Muscle of back (tissue), 13 donors: ENCODE measurements around the gene POLK. TPM values are rescaled to one million over a fixed set of nuclear protein-coding genes. Genes with fewer than 3 reads are reported as not detected.
A peak's percentile ranks its signal among the peaks of the same experiment; 100 is the strongest.
"Not testable (repeated sequence)": the region's sequence is repeated elsewhere in the genome, so short reads cannot be mapped to it uniquely, and the experiment has no call there.

Experiments used
- DNase-seq, 3 donors: peaks; one replicate each; pipeline versions ENCODE4 v3.0.0 to v3.0.0-alpha.2; 2013
- long read RNA-seq, 9 donors: transcript quantifications; one replicate each; lab custom pipeline, GENCODE V29; 2026
- polyA plus RNA-seq, 10 donors: library from polyadenylated mRNA; unstranded; fragments of 120-200 nt; gene quantifications; one replicate each; pipeline ENCODE4 v1.2.1, GENCODE V29; 2013; ENCODE audit not compliant: insufficient read length in 10 of 10

Gene POLK
- 10 to 100 TPM; 15.3 to 31.7 (median 24.1) TPM for polyA plus RNA-seq
- long read RNA-seq, donor 1 = 0 reads
- long read RNA-seq, donor 2, full-length matches to known transcripts = 1 of 1 reads
- long read RNA-seq, donor 2, partial matches to known transcripts = 0 of 1 reads
- long read RNA-seq, donor 2, other reads (novel, unspliced or antisense) = 0 of 1 reads
- long read RNA-seq, donor 3 = 0 reads
- long read RNA-seq, donor 4, partial matches to known transcripts = 0 of 1 reads
- long read RNA-seq, donor 4, other reads (novel, unspliced or antisense) = 0 of 1 reads
- long read RNA-seq, donor 5, full-length matches to known transcripts = 2 of 2 reads
- long read RNA-seq, donor 5, partial matches to known transcripts = 0 of 2 reads
- long read RNA-seq, donor 5, other reads (novel, unspliced or antisense) = 0 of 2 reads
- long read RNA-seq, donor 6, partial matches to known transcripts = 0 of 1 reads
- long read RNA-seq, donor 6, other reads (novel, unspliced or antisense) = 0 of 1 reads
- long read RNA-seq, donor 7 = 0 reads
- long read RNA-seq, donor 8, partial matches to known transcripts = 0 of 1 reads
- long read RNA-seq, donor 8, other reads (novel, unspliced or antisense) = 0 of 1 reads
- long read RNA-seq, donor 9 = 0 reads

DNA sequence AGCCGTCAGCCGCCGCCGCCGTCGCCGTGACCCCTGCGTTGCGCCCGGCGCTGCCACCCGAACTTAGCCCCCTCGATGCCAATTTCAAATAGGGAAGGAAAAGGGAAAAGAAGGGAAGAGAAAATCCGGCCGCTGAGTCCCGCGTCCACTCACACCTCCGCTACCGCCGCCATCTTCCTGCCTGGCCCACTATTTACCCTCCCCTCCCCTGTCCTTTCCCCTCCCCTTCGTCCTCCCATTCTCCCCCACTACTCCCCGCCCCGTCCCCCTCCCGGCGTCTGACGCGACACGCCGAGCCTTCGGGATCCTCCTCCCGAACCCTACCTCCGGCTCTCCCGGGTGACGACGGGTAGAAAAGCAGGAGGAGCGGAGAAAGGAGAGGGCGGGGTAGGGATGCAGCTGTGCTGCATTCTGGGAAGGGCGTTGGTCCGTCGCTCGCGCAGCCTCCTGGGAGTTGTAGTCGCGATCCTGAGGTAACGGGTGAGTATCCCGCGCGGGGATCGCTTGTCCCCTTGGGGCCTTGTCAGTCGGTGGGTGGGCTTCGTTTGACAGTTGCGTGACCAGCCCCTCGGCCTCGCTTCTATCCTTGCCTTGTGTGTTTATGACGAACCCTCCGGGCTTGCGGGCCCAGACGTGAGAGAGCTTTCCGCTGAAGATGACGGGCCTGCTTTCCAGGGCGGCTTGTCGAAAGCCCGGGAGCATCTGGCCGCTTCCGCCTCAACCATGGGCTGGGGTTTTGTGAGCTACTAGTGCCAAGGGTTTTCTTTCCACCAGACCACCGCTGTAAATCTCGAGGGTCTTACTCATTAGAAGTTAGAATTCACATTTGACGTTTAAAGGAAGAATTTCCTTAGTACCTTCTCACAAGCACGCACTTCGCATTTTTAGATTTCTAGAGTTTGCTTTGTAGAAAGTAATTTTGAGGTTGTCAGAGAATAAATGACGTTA is at the start of gene POLK, which contains the start of gene CERT1:
Gene POLK, plus strand, starts transcription at position 457 of the 948 bp plus-strand sequence.
Gene CERT1, minus strand, starts transcription at position 195 of the 948 bp plus-strand sequence. CDS start 422 bp downstream, outside the sequence.
- DNase-seq = peak; percentile 99 to 100 (median 99)

DNA sequence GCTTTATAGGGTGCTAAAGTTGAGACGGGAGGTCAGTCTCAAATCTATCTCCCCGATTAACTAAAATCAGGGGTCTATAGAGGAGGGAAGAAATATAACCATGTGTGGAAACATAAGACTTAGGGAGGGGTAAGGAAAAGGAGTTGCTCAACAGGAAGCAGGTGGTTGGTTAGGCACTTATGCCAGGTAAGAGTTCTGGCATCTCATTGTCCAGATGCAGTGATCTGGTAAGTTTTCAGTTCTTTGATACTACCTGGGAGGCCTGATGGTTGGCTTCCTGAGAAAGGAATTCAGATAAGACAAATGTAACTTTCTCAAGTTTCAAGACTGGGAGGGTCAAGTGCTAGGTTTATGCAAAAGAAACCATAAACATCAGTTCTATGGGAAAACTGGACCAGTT is 48.0 kb upstream of the POLK start:
- no peak for DNase-seq

DNA sequence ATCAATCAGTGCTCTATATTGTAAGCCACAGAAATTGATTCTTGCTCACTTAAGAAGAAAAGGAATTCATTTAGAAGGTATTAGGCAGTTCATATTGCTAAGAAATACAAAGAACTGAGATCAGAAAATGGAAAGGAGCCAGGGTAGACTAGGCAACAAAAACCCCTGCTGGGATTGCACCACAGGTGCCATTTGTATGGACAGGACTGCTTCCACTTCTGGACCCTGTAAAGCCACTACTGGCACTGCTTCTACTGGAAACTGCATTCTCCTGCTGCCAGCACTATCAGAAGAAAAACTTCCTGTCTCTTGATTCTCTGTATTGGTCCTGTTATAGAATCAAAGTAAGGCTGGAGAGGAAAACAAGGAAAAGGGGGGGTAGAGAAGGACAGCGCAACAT is 46.2 kb upstream of the POLK start:
- no peak for DNase-seq

DNA sequence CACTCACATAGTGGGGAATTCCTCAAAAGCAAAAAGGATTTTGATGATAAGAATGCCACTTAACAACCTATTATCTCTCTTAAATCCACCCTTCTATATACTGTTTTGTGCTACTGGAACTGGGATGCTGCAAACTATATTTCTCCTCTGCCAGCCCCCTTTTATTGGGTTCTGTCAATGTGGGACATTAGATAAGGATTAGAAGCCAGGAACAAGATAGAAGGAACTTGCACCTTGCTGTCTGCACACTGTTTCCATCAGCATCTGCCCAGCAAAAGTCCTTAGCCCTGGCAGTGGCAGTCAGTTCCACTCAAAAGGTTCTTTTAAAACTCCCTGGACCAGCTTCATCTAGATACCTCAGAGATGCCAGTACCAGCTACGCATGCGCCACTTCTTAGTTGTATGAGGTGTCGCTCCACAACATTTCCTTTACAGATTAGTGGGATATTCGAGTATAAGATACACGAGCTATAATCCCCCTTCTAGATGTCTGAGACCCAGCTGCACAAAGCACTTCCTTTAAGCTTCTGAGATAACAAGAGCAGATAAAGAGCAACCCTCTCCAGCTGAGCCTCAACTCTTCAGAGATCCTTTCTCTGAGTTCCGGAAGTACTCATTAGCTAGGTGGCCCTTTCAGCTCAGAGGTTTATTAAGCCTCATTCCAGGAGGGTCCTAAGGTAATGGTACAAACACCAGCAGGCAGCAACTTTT is 45.5 kb upstream of the POLK start:
- no peak for DNase-seq

DNA sequence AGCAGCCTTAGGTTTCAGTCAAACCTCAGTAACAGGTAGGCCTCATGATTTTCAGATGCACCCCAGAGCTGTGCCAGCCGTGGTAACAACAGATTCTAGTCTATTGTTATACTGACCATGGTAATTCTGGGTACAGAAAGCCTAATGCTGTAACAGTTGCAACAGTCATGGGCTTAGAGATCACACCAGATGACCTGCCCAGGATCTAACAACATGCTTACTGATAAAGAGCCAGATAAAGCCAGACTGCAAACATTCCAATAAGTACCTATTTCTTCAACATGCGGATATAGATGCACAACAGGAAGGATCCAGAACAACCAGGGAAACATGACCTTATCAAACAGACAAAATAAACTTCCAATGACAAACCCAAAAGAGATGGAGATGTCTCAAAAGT is 43.1 kb upstream of the POLK start:
- no peak for DNase-seq

DNA sequence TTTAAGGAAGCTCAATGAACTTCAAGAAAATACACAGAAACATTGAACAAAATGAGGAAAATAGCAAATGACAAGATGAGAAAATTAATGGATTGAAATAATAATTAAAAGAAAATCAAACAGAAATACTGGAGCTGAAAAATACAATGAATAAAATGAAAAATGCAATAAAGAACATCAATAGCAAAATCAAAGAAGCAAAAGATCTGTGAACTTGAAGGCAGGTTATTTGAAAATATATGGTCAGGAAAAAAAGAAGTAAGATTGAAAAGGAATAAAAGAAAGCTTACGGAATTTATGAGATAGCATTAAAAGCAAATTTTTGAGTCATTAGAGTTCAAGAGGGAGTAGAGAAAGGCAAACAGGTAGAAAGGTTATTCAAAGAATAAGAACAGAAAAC is 42.7 kb upstream of the POLK start:
- DNase-seq = no peak

DNA sequence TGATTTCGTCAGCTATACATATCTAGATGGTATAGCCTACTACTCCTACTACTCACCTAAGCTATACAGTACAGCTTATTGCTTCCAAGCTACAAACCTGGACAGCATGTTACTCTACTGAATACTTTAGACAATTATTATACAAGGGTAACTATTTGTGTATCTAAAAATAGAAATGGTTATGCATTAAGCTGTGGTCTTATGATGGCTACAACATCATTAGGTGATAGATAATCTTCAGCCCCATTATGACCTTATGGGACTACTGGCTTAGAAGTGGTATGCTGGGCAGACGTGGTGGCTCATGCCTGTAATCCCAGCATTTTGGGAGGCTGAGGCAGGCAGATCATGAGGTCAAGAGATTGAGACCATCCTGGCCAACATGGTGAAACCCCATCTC is 40.5 kb upstream of the POLK start:
- no peak for DNase-seq

DNA sequence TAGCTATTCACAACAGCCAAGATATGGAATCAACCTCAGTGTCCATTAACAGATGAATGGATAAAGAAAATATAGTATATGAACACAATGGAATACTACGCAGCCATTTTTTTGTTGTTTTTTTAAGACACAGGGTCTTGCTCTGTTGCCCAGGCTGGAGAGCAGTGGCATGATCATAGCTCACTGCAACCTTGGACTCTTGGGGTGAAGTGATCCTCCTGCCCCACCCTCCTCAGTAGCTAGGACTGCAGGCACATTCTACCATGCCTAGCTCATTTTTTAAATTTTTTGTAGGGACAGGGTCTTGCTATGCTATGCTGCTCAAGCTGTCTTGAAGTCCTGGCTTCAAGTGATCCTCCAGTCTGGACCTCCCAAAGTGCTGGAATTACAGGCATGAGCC is 38.7 kb upstream of the POLK start:
- DNase-seq = no peak

DNA sequence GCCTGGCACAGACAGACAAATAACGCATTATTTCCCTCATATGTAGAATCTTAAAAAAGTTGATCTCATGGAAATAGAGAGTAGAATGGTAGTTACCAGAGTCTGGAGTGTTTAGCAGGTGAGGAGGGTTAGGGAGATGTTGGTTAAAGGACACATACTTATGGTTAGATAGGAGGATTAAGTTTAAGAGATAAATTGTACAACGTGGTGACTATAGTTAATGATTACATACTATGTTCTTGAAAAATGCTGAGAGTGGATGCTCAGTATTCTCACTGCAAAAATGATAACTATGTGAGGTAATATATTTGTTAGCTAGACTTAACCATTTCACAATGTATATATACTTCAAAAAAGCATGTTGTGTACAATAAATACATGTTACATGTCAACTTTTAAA is 38.2 kb upstream of the POLK start:
- no peak for DNase-seq

DNA sequence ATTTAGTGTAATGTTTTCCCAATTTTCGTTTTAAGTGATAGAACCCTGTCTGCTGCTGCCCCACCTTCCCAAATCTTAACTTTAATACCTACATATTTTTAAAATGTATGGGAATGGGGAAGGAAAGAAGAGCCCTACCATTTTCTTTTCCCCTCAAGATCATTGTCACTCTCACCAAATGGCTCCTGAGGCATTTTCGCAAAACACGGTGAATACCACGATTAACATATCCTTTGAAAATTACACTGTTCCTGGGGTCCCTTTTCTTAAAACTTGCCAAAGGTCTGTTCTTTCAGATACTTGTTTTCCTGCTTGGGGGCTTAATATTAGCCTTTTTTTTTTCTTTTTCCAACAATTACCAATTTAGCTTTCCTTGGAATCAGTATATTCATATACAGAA is 36.3 kb upstream of the POLK start:
- no peak for DNase-seq

DNA sequence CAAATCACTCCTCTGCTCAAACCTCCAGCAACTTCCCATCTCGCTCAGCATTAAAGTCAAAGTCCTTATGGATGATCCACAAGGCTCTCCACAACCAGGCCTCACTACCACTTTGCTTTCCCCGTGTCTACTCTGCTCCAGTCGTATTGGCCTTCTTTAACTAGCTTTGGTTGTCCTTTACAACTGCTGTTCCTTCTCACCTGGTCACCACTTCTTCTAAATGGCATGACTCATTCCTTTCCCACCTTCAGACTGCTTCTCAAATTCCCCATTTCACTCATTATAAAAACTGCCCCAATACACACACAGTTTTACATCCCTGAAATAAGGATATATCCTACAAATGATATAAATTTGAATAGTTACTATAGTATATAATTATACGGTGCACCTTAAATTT is 30.7 kb upstream of the POLK start:
- DNase-seq = no peak

DNA sequence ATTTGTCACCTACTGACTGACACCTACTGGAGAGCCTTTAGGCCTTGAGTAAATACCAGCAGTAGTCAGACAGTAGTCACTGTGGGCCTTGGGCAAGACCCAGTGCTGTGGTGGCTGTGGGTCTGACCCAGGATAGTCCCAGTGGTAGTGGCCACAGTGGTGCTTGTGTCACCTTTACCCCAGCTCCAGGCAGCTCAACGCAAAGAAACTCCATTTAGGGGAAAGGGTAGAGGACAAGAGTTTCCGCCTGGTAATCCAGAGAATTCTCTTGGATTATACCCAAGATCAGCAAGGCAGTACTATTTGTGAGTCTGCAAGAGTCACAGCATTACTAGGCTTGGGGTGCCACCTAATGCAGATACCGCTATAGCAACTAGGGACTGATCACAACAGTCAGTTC is 29.2 kb upstream of the POLK start:
- DNase-seq = no peak

DNA sequence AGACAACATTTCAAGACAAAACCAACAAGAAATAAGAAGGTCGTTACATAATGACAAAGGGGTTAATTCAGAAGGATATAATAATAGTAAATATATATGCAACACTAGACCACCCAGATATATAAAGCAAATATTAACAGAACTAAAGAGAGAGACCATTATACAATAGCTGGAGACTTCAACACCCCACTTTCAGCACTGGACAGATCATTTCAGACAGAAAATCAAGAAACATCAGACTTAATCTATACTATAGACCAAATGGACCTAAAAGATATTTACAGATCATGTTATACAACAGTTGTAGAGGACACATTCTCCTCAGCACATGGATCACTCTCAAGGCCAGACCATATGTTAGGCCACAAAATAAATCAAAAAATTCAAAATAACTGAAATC is 27.1 kb upstream of the POLK start:
- no peak for DNase-seq

DNA sequence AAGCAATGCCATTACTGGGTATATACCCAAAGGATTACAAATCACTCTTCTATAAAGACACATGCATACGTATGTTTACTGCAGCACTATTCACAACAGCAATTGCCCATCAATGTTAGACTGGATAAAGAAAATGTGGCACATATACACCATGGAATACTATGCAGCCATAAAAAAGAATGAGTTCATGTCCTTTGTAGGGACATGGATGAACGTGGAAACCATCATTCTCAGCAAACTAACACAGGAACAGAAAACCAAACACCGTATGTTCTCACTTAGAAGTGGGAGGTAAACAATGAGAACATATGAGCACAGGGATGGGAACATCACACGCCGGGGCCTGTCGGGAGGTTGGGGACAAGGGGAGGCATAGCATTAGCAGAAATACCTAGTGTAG is 21.8 kb upstream of the POLK start:
- not testable (repeated sequence) for DNase-seq

DNA sequence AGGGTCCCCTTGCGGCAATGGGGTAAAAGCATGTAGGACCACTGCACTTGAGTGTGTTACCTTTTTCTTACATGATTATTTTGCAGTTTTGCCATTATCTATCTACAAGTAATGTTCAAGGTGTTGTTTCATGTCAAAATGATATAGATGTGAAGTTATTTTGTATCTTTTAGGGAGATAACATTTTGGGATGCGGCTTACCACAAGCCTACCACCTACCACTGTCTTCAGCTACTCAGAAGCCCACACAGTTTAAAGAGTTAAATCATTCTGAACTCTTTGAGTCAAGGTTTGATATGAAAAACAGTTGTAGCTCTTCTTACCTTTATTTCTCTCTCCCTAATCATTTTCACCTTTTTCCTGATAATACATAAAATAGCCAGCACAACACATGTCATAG is 20.1 kb upstream of the POLK start:
- no peak for DNase-seq

DNA sequence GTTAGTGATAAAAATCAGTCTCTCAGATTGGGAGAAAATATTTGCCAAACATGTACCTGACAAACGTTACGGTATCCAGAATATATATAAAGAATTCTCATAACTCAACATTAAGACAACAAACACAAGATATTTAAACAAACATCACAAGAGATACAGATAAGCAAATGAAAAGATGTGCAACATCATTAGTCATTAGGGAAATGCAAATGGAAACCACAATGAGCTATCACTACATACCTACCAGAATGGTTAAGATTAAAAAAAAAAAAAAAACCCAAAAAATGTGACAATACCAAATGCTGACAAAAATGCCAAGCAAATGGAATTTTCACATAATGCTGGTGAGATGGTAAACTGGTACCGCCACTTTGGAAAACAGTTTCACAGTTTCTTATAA is 15.7 kb upstream of the POLK start:
- DNase-seq = no peak

DNA sequence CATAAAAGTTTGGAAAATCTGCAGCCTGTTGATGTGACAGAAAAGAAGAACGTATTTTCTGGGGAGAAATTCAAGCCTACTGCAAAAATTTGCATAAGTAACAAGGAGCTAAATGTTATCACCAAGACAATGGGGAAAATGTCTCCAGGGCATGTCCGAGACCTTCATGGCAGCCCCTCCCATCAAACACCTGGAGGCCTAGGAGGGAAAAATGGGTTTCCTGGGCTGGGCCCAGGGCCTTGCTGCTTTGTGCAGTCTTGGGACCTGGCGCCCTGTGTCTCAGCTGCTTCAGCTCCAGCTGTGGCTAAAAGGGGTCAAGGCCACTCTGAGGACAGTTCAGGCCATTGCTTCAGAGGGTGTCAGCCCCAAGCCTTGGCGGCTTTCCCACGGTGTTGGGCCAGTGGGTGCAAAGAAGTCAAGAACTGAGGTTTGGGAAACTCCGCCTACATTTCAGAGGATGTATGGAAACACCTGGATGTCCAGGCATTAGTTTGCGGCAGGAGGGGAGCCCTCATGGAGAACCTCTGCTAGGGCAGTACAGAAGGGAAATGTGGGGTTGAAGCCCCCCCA is 13.4 kb upstream of the POLK start:
- DNase-seq = no peak

DNA sequence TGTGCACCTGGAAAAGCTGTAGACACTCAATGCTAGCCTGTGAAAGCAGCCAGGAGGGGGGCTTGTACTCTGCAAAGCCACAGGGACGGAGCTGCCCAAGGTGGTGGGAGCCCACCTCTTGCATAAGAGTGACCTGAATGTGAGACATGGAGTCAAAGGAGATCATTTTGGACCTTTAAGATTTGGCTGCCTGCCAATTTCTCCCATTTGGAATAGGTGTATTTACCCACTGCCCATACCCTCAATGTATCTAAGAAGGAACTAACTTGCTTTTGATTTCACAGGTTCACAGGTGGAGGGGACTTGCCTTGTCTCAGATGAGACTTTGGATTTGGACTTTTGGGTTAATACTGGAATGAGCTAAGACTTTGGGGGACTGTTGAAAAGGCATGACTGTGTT is 12.8 kb upstream of the POLK start:
- DNase-seq = not testable (repeated sequence)

DNA sequence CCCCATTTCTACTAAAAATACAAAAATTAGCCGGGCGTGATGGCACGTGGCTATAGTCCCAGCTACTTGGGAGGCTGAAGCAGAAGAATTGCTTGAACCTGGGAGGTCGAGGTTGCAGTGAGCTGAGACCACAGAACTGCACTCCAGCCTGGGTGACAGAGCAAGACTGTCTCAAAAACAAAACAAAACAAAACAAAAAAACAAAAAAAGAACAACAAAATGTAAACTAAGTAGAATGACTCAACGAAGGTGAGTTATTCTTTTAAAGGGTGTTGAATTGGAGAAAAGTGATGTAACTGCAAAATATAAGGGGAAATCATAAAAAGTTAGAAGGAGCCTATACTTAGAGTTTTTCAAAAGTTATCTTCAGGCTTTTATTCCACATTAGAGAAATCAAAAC is 6.6 kb upstream of the POLK start:
- not testable (repeated sequence) for DNase-seq

DNA sequence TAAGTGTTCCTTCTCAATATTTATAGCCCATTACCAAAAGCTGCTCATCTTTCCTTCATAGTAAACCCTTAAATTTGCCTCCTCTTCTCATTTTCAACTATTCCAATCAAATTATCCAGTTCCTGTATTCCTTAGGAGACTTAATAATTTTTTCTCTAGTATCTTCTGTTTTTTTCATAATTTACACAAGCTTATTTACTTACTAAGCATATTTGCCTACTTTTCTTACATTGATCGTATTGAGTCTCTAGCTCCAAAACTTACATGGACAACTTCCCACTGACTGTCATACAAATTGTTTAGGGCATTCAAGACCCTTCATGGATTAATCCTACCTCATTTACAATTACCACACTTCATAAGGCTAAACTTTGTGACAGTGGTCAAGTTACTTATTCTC is 3.9 kb upstream of the POLK start:
- no peak for DNase-seq

DNA sequence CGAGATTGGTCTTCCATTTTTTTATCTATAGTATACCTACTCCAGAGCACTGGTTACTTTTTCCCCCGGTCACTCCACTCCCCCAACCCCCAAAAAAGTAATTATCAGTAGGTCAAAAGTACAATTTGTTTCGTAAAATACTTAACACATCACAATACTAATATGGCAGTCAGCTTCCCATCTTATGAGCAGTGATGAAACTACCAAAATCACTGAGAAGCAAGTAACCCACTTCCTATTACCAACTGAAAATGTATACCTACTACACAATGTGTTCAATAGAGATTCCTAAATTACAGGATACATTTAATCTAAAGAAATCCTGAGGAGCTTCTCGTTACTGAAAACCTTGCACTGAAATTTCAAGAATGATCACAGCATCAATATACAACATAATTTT is 2.1 kb upstream of the POLK start:
- no peak for DNase-seq
